ENCODE results near the gene HAGHL. TPM values are rescaled to one million over a fixed set of nuclear protein-coding genes. Genes with fewer than 3 reads are reported as not detected.

The HAGHL gene
- total RNA-seq, 2 donors from 2014 or later: 2.6 to 13.0 TPM

- DNase-seq: peak; percentile 96
- no peaks in the 10 kb centered on the region for H3K36me3 ChIP-seq
- peaks cover 31% of the 10 kb centered on the region for H3K27me3 ChIP-seq
- no peaks in the 10 kb centered on the region for H3K9me3 ChIP-seq
- peak overlapping the region; percentile 9 for H3K4me3 ChIP-seq
- intact Hi-C loops (cut with DNase I): no loop called here
- H3K27ac ChIP-seq: no peak overlapping the region
- peaks cover 8% of the 10 kb centered on the region for H3K4me1 ChIP-seq
- H3K9ac ChIP-seq (ENCODE audit: low read depth in 2 of 2, low read length in 2 of 2): peak overlapping the region; percentile 26 to 39
- TF ChIP-seq, protein P1, sequence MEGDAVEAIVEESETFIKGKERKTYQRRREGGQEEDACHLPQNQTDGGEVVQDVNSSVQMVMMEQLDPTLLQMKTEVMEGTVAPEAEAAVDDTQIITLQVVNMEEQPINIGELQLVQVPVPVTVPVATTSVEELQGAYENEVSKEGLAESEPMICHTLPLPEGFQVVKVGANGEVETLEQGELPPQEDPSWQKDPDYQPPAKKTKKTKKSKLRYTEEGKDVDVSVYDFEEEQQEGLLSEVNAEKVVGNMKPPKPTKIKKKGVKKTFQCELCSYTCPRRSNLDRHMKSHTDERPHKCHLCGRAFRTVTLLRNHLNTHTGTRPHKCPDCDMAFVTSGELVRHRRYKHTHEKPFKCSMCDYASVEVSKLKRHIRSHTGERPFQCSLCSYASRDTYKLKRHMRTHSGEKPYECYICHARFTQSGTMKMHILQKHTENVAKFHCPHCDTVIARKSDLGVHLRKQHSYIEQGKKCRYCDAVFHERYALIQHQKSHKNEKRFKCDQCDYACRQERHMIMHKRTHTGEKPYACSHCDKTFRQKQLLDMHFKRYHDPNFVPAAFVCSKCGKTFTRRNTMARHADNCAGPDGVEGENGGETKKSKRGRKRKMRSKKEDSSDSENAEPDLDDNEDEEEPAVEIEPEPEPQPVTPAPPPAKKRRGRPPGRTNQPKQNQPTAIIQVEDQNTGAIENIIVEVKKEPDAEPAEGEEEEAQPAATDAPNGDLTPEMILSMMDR (IDR thresholded peaks at IDR 0.05): no peak
These were observed 31.4 kb upstream of the HAGHL start for GRCh38 chr16:695355-696089.

DNA sequence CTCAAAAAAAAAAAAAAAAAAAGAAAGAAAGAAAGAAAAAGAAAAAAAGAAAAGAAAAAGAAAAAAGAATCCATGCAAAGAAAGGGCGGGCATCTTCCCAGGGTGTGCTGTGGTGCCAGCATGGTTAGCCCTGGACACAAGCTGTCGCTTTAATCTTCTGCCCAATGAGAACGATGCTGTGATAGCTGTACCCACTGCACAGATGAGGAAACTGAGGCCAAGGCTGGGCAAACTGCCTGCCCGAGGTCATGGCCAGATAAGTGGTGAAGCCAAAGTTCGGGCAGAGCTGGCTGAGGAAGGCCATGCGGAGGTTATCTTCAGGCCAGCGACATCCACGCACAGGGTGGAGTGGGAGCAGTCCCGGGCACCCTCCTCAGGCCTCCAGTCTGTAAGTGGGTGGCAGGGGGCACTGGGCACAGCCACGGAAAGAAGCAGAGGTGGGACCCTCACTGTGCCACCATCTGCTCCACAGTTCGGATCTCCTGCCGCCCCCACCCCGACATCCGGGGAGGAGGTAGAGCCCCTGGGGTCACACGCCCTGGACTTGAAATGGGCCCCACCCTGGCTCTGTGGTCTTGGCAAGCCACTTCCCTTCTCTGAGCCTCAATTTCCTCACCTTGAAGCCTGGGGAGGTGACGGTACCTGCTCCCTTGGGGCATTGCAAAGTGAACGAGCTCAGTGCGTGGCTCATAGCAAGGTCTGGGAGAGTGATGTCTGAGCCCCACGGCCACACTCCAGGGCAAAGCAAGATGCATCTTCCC lies 27.8 kb upstream of the HAGHL start:
- Histone ChIP-seq H3K27ac (no peak overlapping the region), H3K9ac (ENCODE audit: low read depth in 2 of 2, low read length in 2 of 2) (no peak overlapping the region), H3K27me3 (peaks cover 51% of the 10 kb centered on the region), H3K36me3 (no peaks in the 10 kb centered on the region), H3K4me3 (no peak overlapping the region), H3K9me3 (no peaks in the 10 kb centered on the region), H3K4me1 (peaks cover 8% of the 10 kb centered on the region)
- TF ChIP-seq, protein P1 (IDR thresholded peaks at IDR 0.05): no peak
- no peak for DNase-seq
- intact Hi-C loops (cut with DNase I): no loop called here

- Histone ChIP-seq H3K4me1 (peaks cover 2% of the 10 kb centered on the region), H3K9me3 (no peaks in the 10 kb centered on the region), H3K27me3 (peaks cover 57% of the 10 kb centered on the region), H3K4me3 (no peak overlapping the region), H3K27ac (no peak overlapping the region), H3K36me3 (no peaks in the 10 kb centered on the region), H3K9ac (ENCODE audit: low read depth in 2 of 2, low read length in 2 of 2) (peak overlapping the region in 1 of 2 donors; percentile 35)
- TF ChIP-seq, protein P1 (IDR thresholded peaks at IDR 0.05): no peak
- intact Hi-C loops (cut with DNase I): no loop called here
- DNase-seq: no peak
These were observed 26.0 kb upstream of the HAGHL start for GRCh38 chr16:700684-701584.

- Histone ChIP-seq H3K4me1 (no peaks in the 10 kb centered on the region), H3K9me3 (no peaks in the 10 kb centered on the region), H3K27ac (no peak overlapping the region), H3K27me3 (peaks cover 70% of the 10 kb centered on the region), H3K4me3 (no peak overlapping the region), H3K9ac (ENCODE audit: low read depth in 2 of 2, low read length in 2 of 2) (no peak overlapping the region), H3K36me3 (no peaks in the 10 kb centered on the region)
- intact Hi-C loops (cut with DNase I): no loop called here
- TF ChIP-seq, protein P1 (IDR thresholded peaks at IDR 0.05): no peak
- no peak for DNase-seq
These were observed 24.6 kb upstream of the HAGHL start for GRCh38 chr16:702341-702740.

- no peak overlapping the region for H3K4me3 ChIP-seq
- H3K9ac ChIP-seq (ENCODE audit: low read depth in 2 of 2, low read length in 2 of 2): no peak overlapping the region
- intact Hi-C loops (cut with DNase I): no loop called here
- no peaks in the 10 kb centered on the region for H3K9me3 ChIP-seq
- no peaks in the 10 kb centered on the region for H3K4me1 ChIP-seq
- DNase-seq: no peak
- TF ChIP-seq, protein P1 (IDR thresholded peaks at IDR 0.05): no peak
- H3K36me3 ChIP-seq: no peaks in the 10 kb centered on the region
- peaks cover 70% of the 10 kb centered on the region for H3K27me3 ChIP-seq
- H3K27ac ChIP-seq: no peak overlapping the region
These were observed 23.5 kb upstream of the HAGHL start for GRCh38 chr16:703406-703805.
